ENCODE measurements around the gene CCDC157. TPM values are rescaled to one million over a fixed set of nuclear protein-coding genes. Genes with fewer than 3 reads are reported as not detected.

Gene CCDC157
- total and polyA plus RNA-seq, 9 of the 15 experiments (the other 6 are each of a cell fraction or from before 2014, with no cell fraction given): 0.04 to 1.3 (median 0.68) TPM

DNA sequence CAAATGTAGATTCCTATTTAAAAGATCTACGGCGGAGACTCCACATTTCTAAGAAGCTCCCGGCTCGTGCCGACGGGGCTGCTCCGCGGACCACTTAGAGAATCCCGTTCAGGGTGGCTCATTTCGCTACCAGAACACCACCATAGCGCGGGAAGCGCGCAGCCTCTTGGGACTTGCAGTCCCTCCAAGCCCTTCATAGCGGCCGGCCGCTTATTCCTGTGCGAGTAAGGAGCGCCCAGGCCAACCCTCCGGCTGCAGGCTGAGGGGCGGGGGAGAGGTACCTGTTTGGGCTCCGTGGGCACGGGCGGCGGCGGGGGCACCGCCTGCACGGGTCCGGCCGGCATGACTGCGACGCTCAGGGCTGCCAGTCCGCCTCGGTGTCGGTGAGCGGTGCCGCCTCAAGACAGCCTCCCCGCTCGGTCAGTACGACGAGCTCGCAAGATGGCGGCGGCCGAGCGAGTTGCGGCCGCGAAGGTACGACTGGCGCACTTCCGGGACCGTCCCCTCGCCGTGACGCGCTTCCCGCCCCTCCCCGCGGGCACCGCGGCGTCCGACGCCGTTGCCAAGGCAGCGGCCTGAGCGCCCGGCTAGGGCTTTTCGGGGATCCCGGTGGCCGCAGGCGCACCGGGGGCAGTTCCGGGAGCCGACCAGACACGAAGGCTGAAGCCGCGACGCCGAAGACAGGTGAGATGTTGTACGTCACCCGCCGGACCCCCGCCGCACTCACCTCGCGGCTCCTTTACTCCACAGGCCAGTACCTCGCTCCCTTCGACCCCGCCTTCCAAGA, at the start of gene CCDC157, which contains the start of gene SF3A1 (continued):
- TF ChIP-seq, protein P1, sequence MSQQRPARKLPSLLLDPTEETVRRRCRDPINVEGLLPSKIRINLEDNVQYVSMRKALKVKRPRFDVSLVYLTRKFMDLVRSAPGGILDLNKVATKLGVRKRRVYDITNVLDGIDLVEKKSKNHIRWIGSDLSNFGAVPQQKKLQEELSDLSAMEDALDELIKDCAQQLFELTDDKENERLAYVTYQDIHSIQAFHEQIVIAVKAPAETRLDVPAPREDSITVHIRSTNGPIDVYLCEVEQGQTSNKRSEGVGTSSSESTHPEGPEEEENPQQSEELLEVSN (IDR thresholded peaks at IDR 0.05; ENCODE audit: borderline replicate concordance in 1 of 2, extremely low read depth in 1 of 2, insufficient read depth in 1 of 2, insufficient read length in 1 of 2, low read depth in 1 of 2, low read length in 1 of 2, poor library complexity in 1 of 2, severe bottlenecking in 1 of 2): peak in 1 of 2 experiments; percentile 21
- TF ChIP-seq MYC (IDR thresholded peaks at IDR 0.05; ENCODE audit: low read depth, low read length): peak; percentile 67
- 0 out of 2 replicates have a peak, but pooled peaks have one; percentile 37 for TF ChIP-seq MYC (CRISPR knock-in tag; IDR thresholded peaks at IDR 0.05; ENCODE audit: borderline replicate concordance, low read depth)
- TF ChIP-seq TAF1 (IDR thresholded peaks at IDR 0.05; ENCODE audit: control insufficient read depth, extremely low read depth, insufficient read depth, low read length, severe bottlenecking): peak; percentile 63
- TF ChIP-seq, protein P2, sequence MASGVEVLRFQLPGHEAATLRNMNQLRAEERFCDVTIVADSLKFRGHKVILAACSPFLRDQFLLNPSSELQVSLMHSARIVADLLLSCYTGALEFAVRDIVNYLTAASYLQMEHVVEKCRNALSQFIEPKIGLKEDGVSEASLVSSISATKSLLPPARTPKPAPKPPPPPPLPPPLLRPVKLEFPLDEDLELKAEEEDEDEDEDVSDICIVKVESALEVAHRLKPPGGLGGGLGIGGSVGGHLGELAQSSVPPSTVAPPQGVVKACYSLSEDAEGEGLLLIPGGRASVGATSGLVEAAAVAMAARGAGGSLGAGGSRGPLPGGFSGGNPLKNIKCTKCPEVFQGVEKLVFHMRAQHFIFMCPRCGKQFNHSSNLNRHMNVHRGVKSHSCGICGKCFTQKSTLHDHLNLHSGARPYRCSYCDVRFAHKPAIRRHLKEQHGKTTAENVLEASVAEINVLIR (CRISPR knock-in tag; IDR thresholded peaks at IDR 0.05): peak; percentile 85
- TF ChIP-seq SUPT5H (IDR thresholded peaks at IDR 0.05): peak; percentile 90
- TF ChIP-seq ESRRA (IDR thresholded peaks at IDR 0.05; ENCODE audit: borderline replicate concordance, low read depth): 0 out of 2 replicates have a peak, but pooled peaks have one; percentile 32
- no peak for TF ChIP-seq POLR3G (IDR thresholded peaks at IDR 0.05; ENCODE audit: extremely low read depth, insufficient read length, insufficient replicate concordance)
- no peak for TF ChIP-seq ZNF785 (CRISPR knock-in tag; IDR thresholded peaks at IDR 0.05)
- no peak for TF ChIP-seq ZNF263 (CRISPR knock-in tag; IDR thresholded peaks at IDR 0.05; ENCODE audit: borderline replicate concordance)
- no peak for TF ChIP-seq NFRKB (IDR thresholded peaks at IDR 0.05; ENCODE audit: low read depth)
- peak; percentile 83 for TF ChIP-seq KDM5B (IDR thresholded peaks at IDR 0.05; ENCODE audit: insufficient replicate concordance, low read depth, low read length)
- TF ChIP-seq, protein P3, sequence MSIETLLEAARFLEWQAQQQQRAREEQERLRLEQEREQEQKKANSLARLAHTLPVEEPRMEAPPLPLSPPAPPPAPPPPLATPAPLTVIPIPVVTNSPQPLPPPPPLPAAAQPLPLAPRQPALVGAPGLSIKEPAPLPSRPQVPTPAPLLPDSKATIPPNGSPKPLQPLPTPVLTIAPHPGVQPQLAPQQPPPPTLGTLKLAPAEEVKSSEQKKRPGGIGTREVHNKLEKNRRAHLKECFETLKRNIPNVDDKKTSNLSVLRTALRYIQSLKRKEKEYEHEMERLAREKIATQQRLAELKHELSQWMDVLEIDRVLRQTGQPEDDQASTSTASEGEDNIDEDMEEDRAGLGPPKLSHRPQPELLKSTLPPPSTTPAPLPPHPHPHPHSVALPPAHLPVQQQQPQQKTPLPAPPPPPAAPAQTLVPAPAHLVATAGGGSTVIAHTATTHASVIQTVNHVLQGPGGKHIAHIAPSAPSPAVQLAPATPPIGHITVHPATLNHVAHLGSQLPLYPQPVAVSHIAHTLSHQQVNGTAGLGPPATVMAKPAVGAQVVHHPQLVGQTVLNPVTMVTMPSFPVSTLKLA (conservative IDR thresholded peaks at IDR 0.05): peak; percentile 51 to 83
- TF ChIP-seq, protein P4, sequence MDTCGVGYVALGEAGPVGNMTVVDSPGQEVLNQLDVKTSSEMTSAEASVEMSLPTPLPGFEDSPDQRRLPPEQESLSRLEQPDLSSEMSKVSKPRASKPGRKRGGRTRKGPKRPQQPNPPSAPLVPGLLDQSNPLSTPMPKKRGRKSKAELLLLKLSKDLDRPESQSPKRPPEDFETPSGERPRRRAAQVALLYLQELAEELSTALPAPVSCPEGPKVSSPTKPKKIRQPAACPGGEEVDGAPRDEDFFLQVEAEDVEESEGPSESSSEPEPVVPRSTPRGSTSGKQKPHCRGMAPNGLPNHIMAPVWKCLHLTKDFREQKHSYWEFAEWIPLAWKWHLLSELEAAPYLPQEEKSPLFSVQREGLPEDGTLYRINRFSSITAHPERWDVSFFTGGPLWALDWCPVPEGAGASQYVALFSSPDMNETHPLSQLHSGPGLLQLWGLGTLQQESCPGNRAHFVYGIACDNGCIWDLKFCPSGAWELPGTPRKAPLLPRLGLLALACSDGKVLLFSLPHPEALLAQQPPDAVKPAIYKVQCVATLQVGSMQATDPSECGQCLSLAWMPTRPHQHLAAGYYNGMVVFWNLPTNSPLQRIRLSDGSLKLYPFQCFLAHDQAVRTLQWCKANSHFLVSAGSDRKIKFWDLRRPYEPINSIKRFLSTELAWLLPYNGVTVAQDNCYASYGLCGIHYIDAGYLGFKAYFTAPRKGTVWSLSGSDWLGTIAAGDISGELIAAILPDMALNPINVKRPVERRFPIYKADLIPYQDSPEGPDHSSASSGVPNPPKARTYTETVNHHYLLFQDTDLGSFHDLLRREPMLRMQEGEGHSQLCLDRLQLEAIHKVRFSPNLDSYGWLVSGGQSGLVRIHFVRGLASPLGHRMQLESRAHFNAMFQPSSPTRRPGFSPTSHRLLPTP (IDR thresholded peaks at IDR 0.05; ENCODE audit: borderline replicate concordance, extremely low read depth, insufficient read length): no peak
- TF ChIP-seq HMGN3 (IDR thresholded peaks at IDR 0.05; ENCODE audit: borderline replicate concordance, extremely low read depth, insufficient read length, low read depth, low read length): peak; percentile 65
- peak; percentile 88 for TF ChIP-seq ELF1 (tag; IDR thresholded peaks at IDR 0.05)
- TF ChIP-seq STAG1 (CRISPR knock-in tag; IDR thresholded peaks at IDR 0.05; ENCODE audit: borderline replicate concordance): no peak
- peak; percentile 49; the same call in 1 of the 2 replicates for TF ChIP-seq ATF7 (IDR thresholded peaks at IDR 0.05)
- peak; percentile 92 to 96 for TF ChIP-seq SIN3A (IDR thresholded peaks at IDR 0.05; ENCODE audit: borderline replicate concordance in 2 of 2, control insufficient read depth in 1 of 2, low read depth in 2 of 2, low read length in 2 of 2)
